ENCODE data around the gene SIGLEC8.

SIGLEC8 gene

GRCh38 chr19:51497666-51498065 is 39.4 kb upstream of the SIGLEC8 start:
- no peak for TF ChIP-seq CTCF (IDR thresholded peaks at IDR 0.05; ENCODE audit: low read depth, low read length)
- H3K4me3 ChIP-seq (ENCODE audit: low read depth, low read length) = no peak overlapping the region

- no peak for TF ChIP-seq CTCF (IDR thresholded peaks at IDR 0.05; ENCODE audit: low read depth, low read length)
- H3K4me3 ChIP-seq (ENCODE audit: low read depth, low read length) = no peak overlapping the region
Measured at GRCh38 chr19:51493776-51494175, 35.5 kb upstream of the SIGLEC8 start.

GRCh38 chr19:51491586-51491985 is 33.3 kb upstream of the SIGLEC8 start:
- H3K4me3 ChIP-seq (ENCODE audit: low read depth, low read length) = no peak overlapping the region
- no peak for TF ChIP-seq CTCF (IDR thresholded peaks at IDR 0.05; ENCODE audit: low read depth, low read length)

- no peak overlapping the region for H3K4me3 ChIP-seq (ENCODE audit: low read depth, low read length)
- no peak for TF ChIP-seq CTCF (IDR thresholded peaks at IDR 0.05; ENCODE audit: low read depth, low read length)
Measured at GRCh38 chr19:51490676-51491075, 32.4 kb upstream of the SIGLEC8 start.

- TF ChIP-seq CTCF (IDR thresholded peaks at IDR 0.05; ENCODE audit: low read depth, low read length) = no peak
Measured at GRCh38 chr19:51489113-51489512, 30.9 kb upstream of the SIGLEC8 start.

GRCh38 chr19:51488491-51488890 is 30.2 kb upstream of the SIGLEC8 start:
- no peak overlapping the region for H3K4me3 ChIP-seq (ENCODE audit: low read depth, low read length)
- no peak for TF ChIP-seq CTCF (IDR thresholded peaks at IDR 0.05; ENCODE audit: low read depth, low read length)

More at GRCh38 chr19:51489113-51489512, 30.9 kb upstream of the SIGLEC8 start:
- no peak overlapping the region for H3K4me3 ChIP-seq (ENCODE audit: low read depth, low read length)

- H3K4me3 ChIP-seq (ENCODE audit: low read depth, low read length) = no peak overlapping the region
- no peak for TF ChIP-seq CTCF (IDR thresholded peaks at IDR 0.05; ENCODE audit: low read depth, low read length)
Measured at GRCh38 chr19:51485960-51486660, 27.9 kb upstream of the SIGLEC8 start.
